HG02763 (cell line): Measurements from ENCODE around the gene LRSAM1.
"Not testable (repeated sequence)": the region's sequence is repeated elsewhere in the genome, so short reads cannot be mapped to it uniquely, and the experiment has no call there.

Source experiments
- ATAC-seq: cut with Tn5 transposase; IDR thresholded peaks from one replicate; pipeline ENCODE4 v1.9.1; 2021; ENCODE audit warnings: mild to moderate bottlenecking, moderate library complexity; ENCODE audit not compliant: unreplicated experiment

The LRSAM1 gene

GRCh38 chr9:127455324-127455992 lies 4.1 kb downstream of the LRSAM1 start:
- ATAC-seq, result no peak

GRCh38 chr9:127457191-127457878 lies 6.0 kb downstream of the LRSAM1 start:
- ATAC-seq, result no peak

DNA sequence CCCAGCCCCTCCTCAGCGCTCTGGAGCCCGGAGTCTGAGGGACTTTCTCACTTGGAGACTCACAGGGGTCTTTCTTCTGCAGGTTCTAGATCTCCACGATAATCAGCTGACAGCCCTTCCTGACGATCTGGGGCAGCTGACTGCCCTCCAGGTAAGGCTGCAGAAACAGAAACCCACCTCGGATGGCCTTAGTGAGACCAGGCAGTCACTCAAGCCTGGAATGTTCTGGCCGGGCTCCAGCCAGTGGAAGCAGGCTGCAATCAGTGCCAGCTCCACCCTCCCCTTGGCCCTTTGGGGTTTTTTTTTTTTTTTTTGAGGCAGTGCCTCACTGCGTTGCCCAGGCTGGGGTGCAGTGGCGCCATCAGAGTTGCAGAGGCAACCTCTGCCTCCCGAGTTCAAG lies 7.6 kb downstream of the LRSAM1 start:
- ATAC-seq, result no peak

DNA sequence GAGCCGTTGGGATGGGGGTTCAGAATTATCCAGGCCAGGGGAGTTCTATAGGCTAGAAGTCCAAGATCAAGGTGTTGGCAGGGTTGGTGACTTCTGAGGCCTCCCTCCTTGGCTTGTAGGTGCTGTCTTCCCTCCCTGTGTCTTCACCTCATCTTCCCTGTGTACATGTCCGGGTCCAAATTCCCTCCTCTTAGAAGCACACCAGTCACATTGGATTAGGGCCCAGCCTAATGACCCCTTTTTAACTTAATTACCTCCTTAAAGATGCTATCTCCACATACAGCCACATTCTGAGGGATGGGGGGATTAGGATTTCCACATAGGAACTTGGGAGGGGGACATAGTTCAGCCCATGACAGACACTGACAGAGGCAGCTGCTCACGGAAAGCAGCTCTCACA lies 12.1 kb downstream of the LRSAM1 start:
- ATAC-seq, result no peak

- ATAC-seq, result no peak
Observed at GRCh38 chr9:127463911-127464310, 12.6 kb downstream of the LRSAM1 start.

DNA sequence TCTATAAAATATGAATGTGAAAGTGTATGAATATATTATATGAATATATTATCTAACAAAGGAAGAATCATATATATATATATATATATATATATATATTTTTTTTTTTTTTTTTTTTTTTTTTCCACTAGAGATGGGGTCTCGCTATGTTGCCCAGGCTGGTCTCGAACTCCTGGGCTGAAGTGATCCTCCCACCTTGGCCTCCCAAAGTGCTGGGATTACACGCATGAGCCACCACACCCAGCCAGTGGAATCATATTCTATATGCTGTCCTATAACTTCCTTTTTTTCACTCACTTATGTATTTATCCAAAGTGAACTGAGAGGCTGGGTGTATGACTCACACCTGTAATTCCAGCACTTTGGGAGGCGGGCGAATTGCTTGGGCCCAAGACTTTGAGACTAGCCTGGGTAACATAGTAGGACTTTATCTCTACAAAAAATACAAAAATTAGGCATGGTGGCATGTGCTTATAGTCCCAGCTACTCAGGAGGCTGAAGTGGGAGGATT lies 15.2 kb downstream of the LRSAM1 start:
- not testable (repeated sequence) for ATAC-seq

GRCh38 chr9:127467621-127468020 lies 16.3 kb downstream of the LRSAM1 start:
- ATAC-seq, result no peak

DNA sequence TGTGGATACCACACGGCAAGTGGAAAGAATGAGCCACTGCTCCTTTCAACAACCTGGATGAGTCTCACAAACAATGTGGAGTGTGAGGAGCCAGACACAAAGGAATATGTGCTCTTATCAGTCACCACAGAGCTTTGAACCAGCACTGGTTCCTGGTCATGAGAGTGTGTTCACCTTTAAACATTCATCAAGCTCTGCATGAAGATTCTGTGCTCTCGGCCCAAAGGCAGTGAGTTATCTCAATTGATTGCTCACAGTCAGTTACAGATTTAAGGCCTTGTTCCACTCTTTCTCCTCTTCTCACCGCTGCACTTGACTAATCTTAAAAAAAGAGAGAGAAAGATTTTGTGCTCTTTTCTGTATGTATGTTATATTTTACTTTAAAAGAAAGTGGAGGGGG lies 19.4 kb downstream of the LRSAM1 start:
- ATAC-seq, result no peak

DNA sequence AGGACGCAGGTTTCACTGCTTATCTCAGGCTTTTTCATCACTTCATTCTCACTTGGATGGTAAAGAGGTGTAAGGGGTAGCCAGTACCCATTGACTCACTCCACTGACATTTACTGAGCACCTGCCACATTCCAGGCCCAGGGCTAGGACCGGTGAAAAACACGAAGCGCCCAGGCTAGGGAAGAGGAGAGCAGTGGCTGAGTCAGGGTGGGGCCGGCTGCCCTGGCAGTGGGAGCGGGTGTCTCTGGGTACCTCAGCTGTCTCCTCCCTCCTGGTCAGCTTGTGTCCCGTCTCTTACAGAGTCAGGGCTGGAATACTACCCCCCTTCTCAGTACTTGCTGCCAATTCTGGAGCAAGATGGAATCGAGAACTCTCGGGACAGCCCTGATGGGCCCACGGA lies 22.2 kb downstream of the LRSAM1 start:
- no peak for ATAC-seq

GRCh38 chr9:127473932-127474331 lies 22.6 kb downstream of the LRSAM1 start:
- no peak for ATAC-seq

- no peak for ATAC-seq
Observed at GRCh38 chr9:127474592-127474991, 23.3 kb downstream of the LRSAM1 start.

GRCh38 chr9:127479507-127480081 lies 28.3 kb downstream of the LRSAM1 start:
- ATAC-seq, result no peak

DNA sequence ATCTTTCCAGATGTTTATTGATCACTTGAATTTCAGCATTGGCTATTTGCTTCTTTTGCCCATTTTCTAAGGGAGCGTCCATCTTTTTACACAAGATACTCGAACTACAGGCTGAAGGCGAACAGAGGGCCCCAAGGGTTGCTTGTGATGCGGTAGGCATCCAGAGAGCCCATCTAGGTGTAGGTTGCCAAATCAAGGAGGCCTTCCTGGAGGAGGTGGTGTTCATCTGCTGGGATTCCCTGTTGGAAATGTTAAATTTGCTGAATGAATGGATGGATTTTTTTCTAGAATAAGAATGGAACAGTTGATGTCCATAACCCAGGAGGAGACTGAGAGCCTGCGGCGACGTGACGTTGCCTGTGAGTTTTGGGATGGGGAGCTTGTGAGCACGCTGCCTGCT lies 31.4 kb downstream of the LRSAM1 start:
- ATAC-seq, result no peak

- ATAC-seq, result no peak
Observed at GRCh38 chr9:127485995-127486394, 34.7 kb downstream of the LRSAM1 start.

DNA sequence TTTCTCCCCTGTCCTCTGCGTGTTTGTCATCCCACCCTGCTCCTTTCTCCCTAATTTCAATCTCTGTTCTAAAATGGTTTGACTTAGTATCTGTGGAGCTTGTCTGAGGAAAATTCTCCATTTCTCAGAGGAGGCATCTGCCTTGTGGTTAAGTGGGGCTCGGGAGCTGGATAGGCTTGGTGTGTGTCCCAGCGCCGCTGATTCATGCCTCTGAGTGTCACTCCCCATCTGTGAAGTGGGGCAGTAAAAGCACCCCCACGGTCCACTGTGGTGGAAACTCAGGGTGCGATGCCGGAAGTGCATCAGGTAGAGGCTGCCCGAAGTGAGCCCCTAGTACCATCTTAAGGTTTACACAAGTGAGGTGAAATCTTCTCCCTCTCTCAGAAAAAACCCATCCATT lies 37.6 kb downstream of the LRSAM1 start:
- ATAC-seq, result no peak

GRCh38 chr9:127489471-127490115 lies 38.3 kb downstream of the LRSAM1 start:
- ATAC-seq, result no peak

DNA sequence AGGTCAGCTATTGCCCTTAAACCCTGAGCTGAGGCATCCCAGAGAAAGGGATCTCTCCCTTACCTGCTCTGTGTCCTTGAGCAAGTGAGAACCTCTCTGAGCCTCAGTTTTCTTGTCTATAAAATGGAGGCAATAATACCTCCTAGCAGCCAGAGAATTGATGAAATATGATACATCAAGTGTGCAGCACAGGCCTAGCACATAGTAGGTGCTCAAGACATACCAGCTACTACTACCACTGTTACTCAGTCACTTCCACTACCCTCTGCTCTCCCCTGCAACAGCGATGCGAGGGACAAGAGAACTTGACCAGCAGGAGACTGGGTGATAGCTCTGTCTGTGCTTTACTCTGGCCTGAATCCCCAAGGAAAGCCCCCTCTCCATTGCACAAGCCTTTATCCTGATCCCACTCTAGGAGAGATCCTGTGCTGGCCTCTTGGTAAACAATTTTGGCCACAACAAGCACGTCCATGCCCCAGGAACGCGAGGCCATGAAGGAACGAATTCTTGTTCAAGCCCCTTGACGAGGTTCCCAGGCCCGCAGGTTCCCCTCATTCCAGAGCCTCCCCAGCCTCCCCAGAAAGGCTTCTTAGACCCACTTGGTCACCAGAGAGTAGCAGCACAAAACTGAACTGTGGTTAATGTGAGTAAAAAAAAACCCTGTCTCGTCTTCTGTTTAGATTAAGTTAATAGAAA lies 39.4 kb downstream of the LRSAM1 start:
- no peak for ATAC-seq

GRCh38 chr9:127491516-127491915 lies 40.2 kb downstream of the LRSAM1 start:
- ATAC-seq, result no peak

- ATAC-seq, result no peak
Observed at GRCh38 chr9:127492616-127493015, 41.3 kb downstream of the LRSAM1 start.

DNA sequence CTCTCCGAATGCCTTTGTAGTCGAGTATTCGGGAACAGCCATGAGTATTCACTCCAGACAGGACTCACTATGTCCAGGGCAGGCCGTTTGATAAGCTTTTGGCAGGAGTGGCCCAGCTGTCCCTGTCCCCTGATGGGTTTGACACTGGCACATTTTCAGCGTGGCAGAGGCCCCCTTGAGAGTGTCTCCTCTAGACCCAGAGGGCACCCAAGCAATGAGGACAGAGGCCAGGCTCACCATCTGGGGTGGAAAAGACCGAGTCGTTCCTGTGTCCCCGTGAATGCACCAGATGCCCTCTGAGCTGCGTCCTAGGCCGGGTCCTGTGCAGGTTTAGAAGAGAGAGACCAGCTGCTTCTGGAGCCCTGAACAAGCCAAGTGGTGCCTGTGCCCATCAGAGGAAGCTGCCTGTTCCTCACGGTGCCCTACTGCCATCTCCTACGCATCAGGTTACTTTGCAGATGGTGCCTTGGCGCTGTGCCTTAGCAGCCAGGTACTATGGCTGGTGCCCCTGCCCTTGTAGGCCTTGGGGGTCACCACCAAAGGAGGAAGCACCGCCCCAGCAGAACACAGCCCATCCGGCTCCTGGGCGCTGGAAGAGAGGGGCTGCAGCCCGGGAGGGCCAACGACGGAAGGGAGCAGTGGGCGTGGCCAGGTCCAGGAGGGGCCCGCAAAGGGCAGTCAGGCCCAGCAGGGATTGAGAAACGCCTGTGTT lies 42.4 kb downstream of the LRSAM1 start:
- no peak for ATAC-seq
